ENCODE data around the gene RUSC1. TPM values are rescaled to one million over a fixed set of nuclear protein-coding genes. Genes with fewer than 3 reads are reported as not detected.
A peak's percentile ranks its signal among the peaks of the same experiment; 100 is the strongest.
"Not testable (repeated sequence)": the region's sequence is repeated elsewhere in the genome, so short reads cannot be mapped to it uniquely, and the experiment has no call there.

Gene RUSC1
- total RNA-seq, 6 donors from 2014 or later = 21.4 to 41.9 (median 31.2) TPM

GRCh38 chr1:155287987-155288543, 32.6 kb upstream of the RUSC1 start:
- Histone ChIP-seq H3K4me1 (no peaks in the 10 kb centered on the region), H3K9me3 (no peaks in the 10 kb centered on the region), H3K4me3 (no peak overlapping the region), H3K36me3 (no peaks in the 10 kb centered on the region), H3K27me3 (no peaks in the 10 kb centered on the region), H3K27ac (no peak overlapping the region)
- ATAC-seq (ENCODE audit: low FRiP score in 2 of 2) (no peak), DNase-seq (peak in 1 of 2 donors; percentile 67)
- TF ChIP-seq CTCF (IDR thresholded peaks at IDR 0.05) (no peak), POLR2A (IDR thresholded peaks at IDR 0.05) (no peak), EP300 (IDR thresholded peaks at IDR 0.05) (no peak), POLR2AphosphoS5 (IDR thresholded peaks at IDR 0.05) (no peak)
- 93 to 96% methylated on average over 14 to 20 of the region's 21 CpGs for WGBS, 2 donors

- not testable (repeated sequence) for ATAC-seq (ENCODE audit: low FRiP score in 2 of 2); H3K36me3 ChIP-seq; DNase-seq; H3K4me1 ChIP-seq; H3K9me3 ChIP-seq; H3K4me3 ChIP-seq; H3K27ac ChIP-seq
- 83 to 90% methylated on average over 10 of the region's 10 CpGs for WGBS, 2 donors
- peaks cover 0 to 15% (median 7%) of the 10 kb centered on the region in 4 donors for H3K27me3 ChIP-seq
These were observed 29.7 kb upstream of the RUSC1 start for GRCh38 chr1:155291006-155291405.

- Histone ChIP-seq H3K4me3 (no peak overlapping the region), H3K27me3 (peaks cover 0 to 15% (median 7%) of the 10 kb centered on the region in 4 donors), H3K27ac (no peak overlapping the region), H3K4me1 (peaks cover 0 to 10% (median 7%) of the 10 kb centered on the region in 4 donors), H3K36me3 (no peaks in the 10 kb centered on the region), H3K9me3 (no peaks in the 10 kb centered on the region)
- DNase-seq (peak in 1 of 2 donors; percentile 54), ATAC-seq (ENCODE audit: low FRiP score in 2 of 2) (no peak)
- 79 to 88% methylated on average over 4 to 16 of the region's 17 CpGs for WGBS, 2 donors
- TF ChIP-seq EP300 (IDR thresholded peaks at IDR 0.05) = no peak
- TF ChIP-seq CTCF (IDR thresholded peaks at IDR 0.05) = no peak
These were observed 27.5 kb upstream of the RUSC1 start for GRCh38 chr1:155293086-155293749.

GRCh38 chr1:155294520-155295182, 26.0 kb upstream of the RUSC1 start:
- peaks cover 0 to 15% (median 7%) of the 10 kb centered on the region in 4 donors for H3K27me3 ChIP-seq

More at GRCh38 chr1:155294520-155295182, 26.0 kb upstream of the RUSC1 start:
- 40 to 49% methylated on average over 15 to 46 of the region's 46 CpGs for WGBS, 2 donors
- peaks cover 0 to 10% (median 7%) of the 10 kb centered on the region in 4 donors for H3K4me1 ChIP-seq
- ATAC-seq (ENCODE audit: low FRiP score in 2 of 2) (peak in 1 of 2 donors; percentile 38), DNase-seq (peak in 1 of 2 donors; percentile 81)
- no peak overlapping the region for H3K27ac ChIP-seq
- H3K36me3 ChIP-seq = no peaks in the 10 kb centered on the region
- H3K9me3 ChIP-seq = no peaks in the 10 kb centered on the region
- TF ChIP-seq EP300 (IDR thresholded peaks at IDR 0.05) = no peak
- TF ChIP-seq CTCF (IDR thresholded peaks at IDR 0.05) = no peak
- no peak for TF ChIP-seq POLR2AphosphoS5 (IDR thresholded peaks at IDR 0.05)
- no peak for TF ChIP-seq POLR2A (IDR thresholded peaks at IDR 0.05)
- no peak overlapping the region for H3K4me3 ChIP-seq
